Jurkat, Clone E6-1 (cell line): ENCODE results near the gene MAGIX.

Source experiments
- DNase-seq: peaks from one replicate; pipeline ENCODE4 v3.0.0-alpha.2; 2011; ENCODE audit warnings: low read depth, low spot score
- H3K4me3 ChIP-seq: 2 replicates; pipeline ENCODE4 v1.5.1; 2011; ENCODE audit warnings: mild to moderate bottlenecking, low read length, control low read depth, moderate library complexity

MAGIX gene

GRCh38 chrX:49177338-49177833 lies 14.8 kb downstream of the MAGIX start:
- H3K4me3 ChIP-seq = no peak overlapping the region
- DNase-seq = no peak

- H3K4me3 ChIP-seq = no peak overlapping the region
- no peak for DNase-seq
Observed at GRCh38 chrX:49177873-49178480, 15.4 kb downstream of the MAGIX start.

GRCh38 chrX:49178537-49178936 lies 16.0 kb downstream of the MAGIX start:
- DNase-seq = no peak
- no peak overlapping the region for H3K4me3 ChIP-seq

- no peak for DNase-seq
- H3K4me3 ChIP-seq = no peak overlapping the region
Observed at GRCh38 chrX:49179358-49179757, 16.8 kb downstream of the MAGIX start.

- no peak for DNase-seq
- H3K4me3 ChIP-seq = no peak overlapping the region
Observed at GRCh38 chrX:49183701-49184281, 21.2 kb downstream of the MAGIX start.

GRCh38 chrX:49184294-49185281 lies 22.0 kb downstream of the MAGIX start:
- H3K4me3 ChIP-seq = no peak overlapping the region
- DNase-seq = no peak

GRCh38 chrX:49186125-49187027 lies 23.8 kb downstream of the MAGIX start, which contains the start of gene PRICKLE3:
Gene PRICKLE3 (minus strand): TSS chrX:49186373. CDS start chrX:49186297, 76 bp downstream.
- DNase-seq = peak; percentile 55
- peak within 1 kb of the TSS; percentile 69 for H3K4me3 ChIP-seq

GRCh38 chrX:49187028-49187394 lies 24.5 kb downstream of the MAGIX start:
- no peak for DNase-seq
- no peak overlapping the region for H3K4me3 ChIP-seq

GRCh38 chrX:49187526-49187925 lies 25.0 kb downstream of the MAGIX start:
- DNase-seq = no peak
- H3K4me3 ChIP-seq = no peak overlapping the region

GRCh38 chrX:49188468-49189076 lies 26.0 kb downstream of the MAGIX start:
- no peak overlapping the region for H3K4me3 ChIP-seq
- DNase-seq = no peak

GRCh38 chrX:49189606-49190005 lies 27.0 kb downstream of the MAGIX start:
- no peak for DNase-seq
- H3K4me3 ChIP-seq = no peak overlapping the region; the same call in 1 of the 2 replicates

- H3K4me3 ChIP-seq = peak overlapping the region; percentile 68
- DNase-seq = peak; percentile 99
Observed at GRCh38 chrX:49190821-49191573, 28.4 kb downstream of the MAGIX start.

- no peak for DNase-seq
- peak overlapping the region; percentile 68 for H3K4me3 ChIP-seq
Observed at GRCh38 chrX:49191574-49192011, 29.0 kb downstream of the MAGIX start.

- peak; percentile 42 for DNase-seq
- H3K4me3 ChIP-seq = no peak overlapping the region
Observed at GRCh38 chrX:49192722-49193328, 30.3 kb downstream of the MAGIX start.

- no peak for DNase-seq
- H3K4me3 ChIP-seq = no peak overlapping the region
Observed at GRCh38 chrX:49193542-49193964, 31.0 kb downstream of the MAGIX start.

GRCh38 chrX:49197543-49198087 lies 35.1 kb downstream of the MAGIX start:
- H3K4me3 ChIP-seq = no peak overlapping the region
- no peak for DNase-seq
